AG04449 (cell line): ENCODE data around the gene ZBED1.
"Not testable (repeated sequence)": the region's sequence is repeated elsewhere in the genome, so short reads cannot be mapped to it uniquely, and the experiment has no call there.

ENCODE experiments used
- CTCF ChIA-PET: fragments of 350-600 bp; formaldehyde crosslinking; extraction: SDS; loops from one replicate; lab custom pipeline; 2021; ENCODE audit warnings: antibody characterized with exemption; lab: Yijun Ruan, JAX
- POLR2A ChIA-PET: fragments of 400-600, 350-600 bp; formaldehyde crosslinking; extraction: SDS; loops from one replicate; lab custom pipeline; 2020; ENCODE audit warnings: antibody characterized with exemption, inconsistent platforms; lab: Yijun Ruan, JAX
- DNase-seq: peaks from one replicate; pipeline ENCODE4 v3.0.0-alpha.2; 2010; ENCODE audit warnings: low read depth, low spot score
- H3K4me3 ChIP-seq: 2 replicates; pipeline ENCODE4 v1.5.1; 2011; ENCODE audit warnings: low read depth, mild to moderate bottlenecking, control low read depth, low read length
- TF ChIP-seq, protein P1 (sequence below): IDR thresholded peaks from one replicate; pipeline ENCODE4 v1.5.1; 2011; ENCODE audit warnings: mild to moderate bottlenecking, moderate library complexity, low read length, control low read depth, inconsistent platforms; ENCODE audit not compliant: insufficient read depth; ENCODE audit errors: missing control alignments

ZBED1 gene

DNA sequence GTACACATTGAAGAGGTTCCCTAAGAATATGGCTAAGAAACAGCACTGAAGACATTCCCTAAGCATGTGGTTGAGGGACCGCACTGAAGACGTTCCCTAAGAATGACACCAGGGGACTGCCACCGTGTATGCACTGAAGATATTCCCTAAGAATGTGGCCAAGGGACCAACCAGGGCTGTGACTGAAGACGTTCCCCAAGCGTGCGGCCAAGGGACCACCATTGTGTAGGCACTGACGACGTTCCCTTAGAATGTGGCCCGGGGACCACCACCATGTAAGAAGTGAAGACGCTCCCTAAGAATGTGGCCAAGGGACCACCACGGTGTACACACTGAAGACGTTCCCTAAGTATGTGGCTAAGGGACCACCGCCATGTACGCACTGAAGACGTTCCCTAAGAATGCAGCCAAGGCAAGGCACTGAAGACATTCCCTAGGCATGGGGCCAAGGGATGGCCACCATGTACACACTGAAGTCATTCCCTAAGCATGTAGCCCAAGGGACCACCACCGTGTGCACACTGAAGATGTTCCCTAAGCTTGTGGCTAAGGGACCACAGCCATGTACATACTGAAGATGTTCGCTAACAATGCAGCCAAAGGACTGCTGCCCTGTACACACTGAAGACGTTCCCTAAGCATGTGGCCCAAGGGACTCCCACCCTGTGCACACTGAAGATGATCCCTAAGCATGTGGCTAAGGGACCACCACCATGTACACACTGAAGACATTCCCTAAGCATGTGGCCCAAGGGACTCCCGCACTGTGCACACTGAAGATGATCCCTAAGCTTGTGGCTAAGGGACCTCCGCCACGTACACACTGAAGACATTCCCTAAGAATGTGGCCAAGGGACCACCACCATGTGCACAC is 22.0 kb downstream of the ZBED1 start:
- no peak overlapping the region for H3K4me3 ChIP-seq
- TF ChIP-seq, protein P1, sequence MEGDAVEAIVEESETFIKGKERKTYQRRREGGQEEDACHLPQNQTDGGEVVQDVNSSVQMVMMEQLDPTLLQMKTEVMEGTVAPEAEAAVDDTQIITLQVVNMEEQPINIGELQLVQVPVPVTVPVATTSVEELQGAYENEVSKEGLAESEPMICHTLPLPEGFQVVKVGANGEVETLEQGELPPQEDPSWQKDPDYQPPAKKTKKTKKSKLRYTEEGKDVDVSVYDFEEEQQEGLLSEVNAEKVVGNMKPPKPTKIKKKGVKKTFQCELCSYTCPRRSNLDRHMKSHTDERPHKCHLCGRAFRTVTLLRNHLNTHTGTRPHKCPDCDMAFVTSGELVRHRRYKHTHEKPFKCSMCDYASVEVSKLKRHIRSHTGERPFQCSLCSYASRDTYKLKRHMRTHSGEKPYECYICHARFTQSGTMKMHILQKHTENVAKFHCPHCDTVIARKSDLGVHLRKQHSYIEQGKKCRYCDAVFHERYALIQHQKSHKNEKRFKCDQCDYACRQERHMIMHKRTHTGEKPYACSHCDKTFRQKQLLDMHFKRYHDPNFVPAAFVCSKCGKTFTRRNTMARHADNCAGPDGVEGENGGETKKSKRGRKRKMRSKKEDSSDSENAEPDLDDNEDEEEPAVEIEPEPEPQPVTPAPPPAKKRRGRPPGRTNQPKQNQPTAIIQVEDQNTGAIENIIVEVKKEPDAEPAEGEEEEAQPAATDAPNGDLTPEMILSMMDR, result no peak
- no peak for DNase-seq
- CTCF ChIA-PET, result no interaction called here
- POLR2A ChIA-PET, result no interaction called here

DNA sequence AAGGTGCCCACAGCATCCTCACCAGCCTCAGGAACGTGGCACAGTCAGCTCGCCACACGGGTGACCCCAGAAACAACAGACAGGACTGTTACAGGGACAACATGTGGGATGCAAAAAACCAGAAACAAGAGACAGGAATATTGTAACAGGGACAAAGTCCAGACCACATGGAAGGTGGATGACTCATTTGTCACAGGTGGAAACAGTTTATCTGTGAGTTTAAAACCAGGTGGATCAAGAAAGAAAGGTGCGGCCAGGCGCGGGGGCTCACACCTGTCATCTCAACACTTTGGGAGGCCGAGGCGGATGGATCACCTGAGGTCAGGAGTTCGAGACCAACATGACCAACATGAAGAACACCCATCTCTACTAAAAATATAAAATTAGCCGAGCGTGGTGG is 23.5 kb downstream of the ZBED1 start:
- CTCF ChIA-PET, DNase-seq, H3K4me3 ChIP-seq, POLR2A ChIA-PET: not testable (repeated sequence)

DNA sequence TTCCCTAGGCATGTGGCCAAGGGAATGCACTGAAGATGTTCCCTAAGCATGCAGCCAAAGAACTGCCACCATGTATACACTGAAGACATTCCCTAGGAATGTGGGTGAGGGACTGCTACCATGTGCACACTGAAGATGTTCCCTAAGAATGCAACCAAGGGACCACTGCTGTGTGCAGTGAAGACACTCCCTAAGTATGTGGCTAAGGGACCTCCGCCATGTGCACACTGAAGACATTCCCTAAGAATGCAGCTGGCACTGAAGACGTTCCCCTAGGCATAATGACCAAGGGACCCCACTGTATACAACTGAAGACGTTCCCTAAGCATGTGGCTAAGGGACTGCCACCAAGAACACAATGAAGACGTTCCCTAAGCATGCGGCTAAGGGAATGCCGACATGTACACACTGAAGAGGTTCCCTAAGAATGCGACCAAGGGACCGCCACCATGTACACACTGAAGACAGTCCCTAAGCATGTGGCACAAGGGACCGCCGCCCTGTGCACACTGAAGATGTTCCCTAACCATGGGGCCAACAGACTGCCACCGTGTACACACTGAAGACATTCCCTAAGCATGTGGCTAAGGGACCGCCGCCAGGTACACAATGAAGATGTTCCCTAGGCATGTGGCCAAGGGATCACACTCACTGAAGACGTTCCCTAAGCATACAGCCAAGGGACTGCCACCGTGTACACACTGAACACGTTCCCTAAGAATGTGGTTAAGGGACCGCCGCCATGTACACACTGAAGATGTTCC is 25.6 kb downstream of the ZBED1 start:
- DNase-seq, result no peak
- POLR2A ChIA-PET, result no interaction called here
- CTCF ChIA-PET, result no interaction called here
- no peak overlapping the region for H3K4me3 ChIP-seq
- TF ChIP-seq, protein P1, result no peak

DNA sequence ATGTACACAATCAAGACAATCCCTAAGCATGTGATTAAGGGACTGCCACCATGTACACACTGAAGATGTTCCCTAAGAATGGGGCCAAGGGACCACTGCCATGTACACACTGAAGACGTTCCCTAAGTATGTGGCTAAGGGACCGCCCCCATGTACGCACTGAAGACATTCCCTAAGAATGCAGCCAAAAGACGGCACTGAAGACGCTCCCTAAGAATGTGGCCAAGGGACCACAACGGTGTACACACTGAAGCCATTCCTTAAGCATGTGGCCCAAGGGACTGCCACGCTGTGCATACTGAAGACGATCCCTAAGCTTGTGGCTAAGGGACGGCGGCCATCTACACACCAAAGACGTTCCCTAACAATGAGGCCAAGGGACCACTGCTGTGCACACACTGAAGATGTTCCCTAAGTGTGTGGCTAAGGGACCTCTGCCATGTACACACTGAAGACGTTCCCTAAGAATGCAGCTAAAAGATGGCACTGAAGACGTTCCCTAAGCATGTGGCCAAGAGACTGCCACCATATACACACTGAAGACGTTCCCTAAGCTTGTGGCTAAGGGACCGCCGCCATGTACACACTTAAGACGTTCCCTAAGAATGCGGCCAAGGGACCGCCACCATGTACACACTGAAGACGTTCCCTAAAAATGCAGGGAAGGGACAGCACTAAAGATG is 26.4 kb downstream of the ZBED1 start:
- CTCF ChIA-PET, result no interaction called here
- POLR2A ChIA-PET, result no interaction called here
- no peak overlapping the region for H3K4me3 ChIP-seq
- no peak for DNase-seq
- TF ChIP-seq, protein P1, result no peak

DNA sequence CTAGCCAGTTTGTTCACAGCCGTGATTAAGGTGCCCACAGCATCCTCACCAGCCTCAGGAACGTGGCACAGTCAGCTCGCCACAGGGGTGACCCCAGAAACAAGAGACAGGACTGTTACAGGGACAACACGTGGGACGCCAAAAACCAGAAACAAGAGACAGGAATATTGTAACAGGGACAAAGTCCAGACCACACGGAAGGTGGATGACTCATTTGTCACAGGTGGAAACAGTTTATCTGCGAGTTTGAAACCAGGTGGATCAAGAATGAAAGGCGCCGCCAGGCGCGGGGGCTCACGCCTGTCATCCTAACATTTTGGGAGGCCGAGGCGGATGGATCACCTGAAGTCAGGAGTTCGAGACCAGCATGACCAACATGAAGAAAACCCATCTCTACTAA is 27.7 kb downstream of the ZBED1 start:
- H3K4me3 ChIP-seq, POLR2A ChIA-PET, DNase-seq, CTCF ChIA-PET: not testable (repeated sequence)

DNA sequence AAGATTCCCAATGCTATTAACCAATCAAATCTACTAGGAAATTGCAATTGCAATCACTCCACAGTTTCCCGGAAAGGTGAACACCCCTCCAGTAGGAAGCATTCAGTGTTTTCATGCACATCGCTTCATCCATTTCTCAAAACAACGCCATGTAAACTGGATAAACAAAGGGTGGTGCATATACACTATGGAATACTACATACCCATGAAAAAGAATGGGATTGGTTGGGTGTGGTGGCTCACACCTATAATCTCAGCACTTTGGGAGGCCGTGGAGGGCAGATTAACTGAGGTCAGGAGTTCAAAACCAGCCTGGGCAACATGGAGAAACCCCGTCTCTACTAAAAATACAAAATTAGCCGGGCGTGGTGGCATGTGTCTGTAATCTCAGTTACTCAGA is 29.1 kb downstream of the ZBED1 start:
- TF ChIP-seq, protein P1, result no peak
- CTCF ChIA-PET, result no interaction called here
- no peak overlapping the region for H3K4me3 ChIP-seq
- no peak for DNase-seq
- POLR2A ChIA-PET, result no interaction called here

DNA sequence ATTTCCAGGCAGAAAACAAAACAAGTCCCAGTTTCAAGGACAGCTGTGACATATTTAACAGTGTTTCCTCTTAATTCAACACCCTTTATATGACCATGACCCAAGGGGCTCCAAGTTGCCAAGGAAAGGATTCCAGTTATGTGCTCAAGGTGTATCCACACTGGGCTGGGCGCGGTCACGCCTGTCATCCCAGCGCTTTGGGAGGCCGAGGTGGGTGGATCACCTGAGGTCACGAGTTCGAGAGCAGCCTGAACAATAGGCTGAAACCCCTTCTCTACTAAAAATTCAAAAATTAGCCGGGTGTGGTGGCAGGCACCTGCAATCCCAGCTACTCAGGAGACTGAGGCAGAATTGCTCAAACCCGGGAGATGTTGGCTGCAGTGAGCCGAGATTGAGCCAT is 29.6 kb downstream of the ZBED1 start:
- POLR2A ChIA-PET, H3K4me3 ChIP-seq, DNase-seq, CTCF ChIA-PET: not testable (repeated sequence)

DNA sequence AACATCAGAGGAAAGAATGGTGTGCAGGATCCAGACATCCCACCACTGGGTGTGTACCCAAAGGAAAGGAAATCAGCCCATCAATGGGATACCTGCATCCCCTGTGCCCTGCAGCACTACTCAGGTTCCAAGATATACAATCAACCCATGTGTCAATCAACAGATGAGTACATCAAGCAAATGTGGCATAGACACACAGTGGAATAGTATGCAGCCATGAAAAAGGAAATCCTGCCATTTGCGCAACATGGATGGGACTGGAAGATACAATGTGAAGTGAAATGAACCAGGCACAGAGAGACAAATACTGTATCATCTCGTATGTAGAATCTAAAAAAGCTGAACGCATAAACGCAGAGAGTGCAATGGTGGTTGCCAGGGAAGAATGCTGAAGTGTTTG is 30.9 kb downstream of the ZBED1 start:
- H3K4me3 ChIP-seq, DNase-seq, POLR2A ChIA-PET, CTCF ChIA-PET: not testable (repeated sequence)
